ENCODE measurements around the gene KRT82. TPM values are rescaled to one million over a fixed set of nuclear protein-coding genes. Genes with fewer than 3 reads are reported as not detected.
"Not testable (repeated sequence)": the region's sequence is repeated elsewhere in the genome, so short reads cannot be mapped to it uniquely, and the experiment has no call there.

Gene KRT82
- total RNA-seq, result not detected
- long read RNA-seq, result 0 reads

DNA sequence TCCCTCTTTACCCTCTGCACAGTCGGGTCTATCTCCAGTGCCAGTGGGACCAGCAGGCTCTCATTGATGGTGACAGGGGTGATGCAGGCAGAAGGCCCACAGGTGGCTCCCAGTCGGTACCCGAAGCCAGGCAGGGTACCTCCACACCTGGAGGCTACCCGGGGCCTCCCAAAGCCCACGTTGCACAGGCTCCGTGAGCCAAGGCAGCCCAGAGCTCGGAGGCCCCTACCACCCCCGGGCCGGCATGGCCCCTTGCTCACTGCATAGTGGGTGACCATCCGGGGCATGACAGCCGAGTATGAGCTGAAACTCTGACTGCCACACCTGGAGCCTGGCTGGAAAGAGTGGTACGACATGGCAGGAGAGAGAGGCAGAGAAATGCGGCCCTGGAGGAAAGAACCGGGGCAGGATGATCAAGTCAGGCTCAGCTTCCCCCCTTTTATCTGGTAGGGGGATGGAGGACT lies at the start of gene KRT82:
Gene KRT82 (minus strand): TSS at position 414 of the 464 bp plus-strand sequence. CDS start 58 bp downstream, at position 356.
- no peak for DNase-seq (ENCODE audit: low spot score)
- intact Hi-C loops (cut with DNase I), result no loop called here

DNA sequence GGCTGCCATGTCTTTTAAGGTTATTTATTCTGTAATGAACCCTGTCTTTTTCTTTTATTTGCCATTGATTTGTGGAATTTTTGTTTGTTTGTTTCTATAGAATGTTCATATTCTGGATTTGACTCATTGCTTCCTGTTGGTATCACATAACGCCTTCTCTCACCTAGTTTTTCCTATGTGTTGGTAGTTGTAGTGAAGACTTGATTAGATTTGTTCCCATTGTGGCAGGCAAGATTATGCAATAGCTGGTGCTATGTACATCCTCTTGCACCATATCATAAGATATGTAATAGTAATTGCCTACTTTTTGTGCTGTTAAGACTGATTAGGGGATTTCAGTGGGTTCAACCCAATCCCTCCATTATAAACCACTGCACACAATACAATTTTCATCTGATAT lies 49.7 kb upstream of the KRT82 start:
- DNase-seq (ENCODE audit: low spot score), result no peak
- intact Hi-C loops (cut with DNase I), result no loop called here

GRCh38 chr12:52454411-52455201 lies 48.5 kb upstream of the KRT82 start:
- intact Hi-C loops (cut with DNase I), result no loop called here
- DNase-seq (ENCODE audit: low spot score), result no peak

DNA sequence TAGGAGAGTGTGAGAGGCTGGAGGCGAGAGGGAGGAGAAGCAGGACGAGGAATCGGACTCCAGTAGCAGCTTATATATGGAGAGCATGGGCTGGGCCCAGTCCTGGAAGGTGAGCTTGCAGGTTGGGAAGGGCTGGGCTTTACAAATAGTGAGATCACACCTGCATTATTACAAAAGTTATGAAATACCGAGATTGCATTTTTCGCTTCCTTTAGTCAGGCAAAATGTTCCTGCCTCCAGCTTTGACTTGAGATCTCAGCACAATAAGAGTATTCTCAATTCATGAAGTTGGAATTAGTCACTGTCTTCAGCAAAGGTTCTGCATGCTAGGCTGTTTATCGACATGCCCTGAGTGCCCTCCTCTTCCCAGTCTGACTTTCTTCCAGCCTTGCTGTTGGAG lies 46.0 kb upstream of the KRT82 start, which contains the start of gene KRT6B:
Gene KRT6B (minus strand): TSS at position 46 of the 400 bp plus-strand sequence. CDS start 68 bp downstream, outside the sequence.
- intact Hi-C loops (cut with DNase I), result no loop called here
- DNase-seq (ENCODE audit: low spot score), result no peak

DNA sequence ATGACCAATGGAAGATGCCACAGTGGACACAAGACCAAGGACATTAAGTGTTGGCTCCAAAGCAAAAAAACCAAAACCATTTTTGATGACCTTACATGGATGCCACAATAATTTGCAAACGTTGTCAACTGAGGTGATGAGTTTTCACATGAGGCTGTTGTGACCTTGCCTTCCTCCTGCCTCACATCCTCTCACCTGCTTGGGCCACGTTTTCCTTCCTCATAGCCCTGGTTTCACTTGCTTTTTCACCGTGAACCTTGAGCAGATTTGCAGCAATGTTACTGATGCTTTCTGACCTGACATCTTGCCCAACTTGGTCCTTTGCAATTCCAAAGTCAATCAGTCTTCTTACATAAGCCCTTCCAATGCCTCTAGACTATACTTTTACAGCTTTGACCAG lies 42.1 kb upstream of the KRT82 start:
- intact Hi-C loops (cut with DNase I), result no loop called here
- no peak for DNase-seq (ENCODE audit: low spot score)

- DNase-seq (ENCODE audit: low spot score); intact Hi-C loops (cut with DNase I): not testable (repeated sequence)
Observed at GRCh38 chr12:52447196-52447595, 41.1 kb upstream of the KRT82 start.

GRCh38 chr12:52446367-52447045 lies 40.4 kb upstream of the KRT82 start:
- DNase-seq (ENCODE audit: low spot score), result no peak
- intact Hi-C loops (cut with DNase I), result no loop called here

GRCh38 chr12:52445876-52446275 lies 39.7 kb upstream of the KRT82 start:
- DNase-seq (ENCODE audit: low spot score), result no peak
- intact Hi-C loops (cut with DNase I), result no loop called here

GRCh38 chr12:52444647-52445595 lies 38.8 kb upstream of the KRT82 start:
- intact Hi-C loops (cut with DNase I), result no loop called here
- no peak for DNase-seq (ENCODE audit: low spot score)

GRCh38 chr12:52443966-52444365 lies 37.8 kb upstream of the KRT82 start:
- DNase-seq (ENCODE audit: low spot score), result no peak
- intact Hi-C loops (cut with DNase I), result no loop called here

DNA sequence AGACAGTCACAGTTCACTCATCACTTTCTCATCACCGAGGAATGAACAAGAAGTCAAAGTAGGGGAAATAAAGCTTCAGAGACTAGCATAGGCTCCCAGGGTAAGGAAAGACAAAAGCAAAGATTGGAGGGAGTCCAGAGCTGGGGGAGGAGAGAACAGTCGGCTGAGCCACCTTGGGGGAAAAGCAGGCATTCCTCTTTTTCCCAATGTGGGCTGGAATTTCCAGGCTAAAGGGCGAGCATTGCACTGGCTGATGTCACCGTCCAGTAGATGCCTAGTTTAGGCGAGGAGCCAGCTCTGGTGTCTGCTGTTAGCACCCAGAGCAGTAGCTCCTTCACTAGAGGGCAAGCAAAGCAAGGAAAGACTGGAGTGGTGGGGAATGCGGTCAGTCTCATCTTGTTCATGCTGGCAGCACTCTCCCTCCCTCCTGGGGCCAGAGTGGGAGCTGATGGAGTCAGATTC lies 36.5 kb upstream of the KRT82 start:
- no peak for DNase-seq (ENCODE audit: low spot score)
- intact Hi-C loops (cut with DNase I), result no loop called here

- no peak for DNase-seq (ENCODE audit: low spot score)
- intact Hi-C loops (cut with DNase I), result no loop called here
Observed at GRCh38 chr12:52441320-52441911, 35.3 kb upstream of the KRT82 start.

GRCh38 chr12:52440821-52441319 lies 34.7 kb upstream of the KRT82 start:
- DNase-seq (ENCODE audit: low spot score), result no peak
- intact Hi-C loops (cut with DNase I), result no loop called here

GRCh38 chr12:52439845-52440244 lies 33.7 kb upstream of the KRT82 start:
- DNase-seq (ENCODE audit: low spot score), result no peak
- intact Hi-C loops (cut with DNase I), result no loop called here

- DNase-seq (ENCODE audit: low spot score), result no peak
- intact Hi-C loops (cut with DNase I), result no loop called here
Observed at GRCh38 chr12:52439420-52439819, 33.3 kb upstream of the KRT82 start.

GRCh38 chr12:52438305-52439301 lies 32.5 kb upstream of the KRT82 start:
- intact Hi-C loops (cut with DNase I), result no loop called here
- no peak for DNase-seq (ENCODE audit: low spot score)

DNA sequence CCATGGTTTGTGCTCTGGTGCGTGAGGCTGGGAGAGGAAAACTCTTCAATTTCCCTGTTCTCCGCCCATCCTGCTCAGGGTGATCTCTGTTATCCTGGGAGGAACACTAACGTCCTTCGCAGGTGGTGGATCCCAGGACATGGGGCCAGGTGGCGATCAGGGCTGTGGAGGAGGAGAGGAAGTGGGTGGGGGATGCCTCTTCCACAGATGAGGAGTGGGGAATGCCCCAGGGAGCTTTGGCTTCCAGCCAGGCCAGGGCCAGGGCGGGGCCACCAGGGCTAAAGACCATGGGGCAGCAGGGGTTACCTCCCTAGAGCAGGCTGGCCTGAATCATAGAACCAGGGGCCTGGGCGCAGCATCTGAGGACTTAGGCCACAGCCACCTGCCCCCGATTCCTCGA lies 31.4 kb upstream of the KRT82 start:
- intact Hi-C loops (cut with DNase I), result no loop called here
- no peak for DNase-seq (ENCODE audit: low spot score)

All from cardiac septum (tissue), 1 donor.